ENCODE results near the gene CARMIL1. TPM values are rescaled to one million over a fixed set of nuclear protein-coding genes. Genes with fewer than 3 reads are reported as not detected.

CARMIL1 gene
- total RNA-seq, 1 experiment from 2014 or later = 25.9 TPM

DNA sequence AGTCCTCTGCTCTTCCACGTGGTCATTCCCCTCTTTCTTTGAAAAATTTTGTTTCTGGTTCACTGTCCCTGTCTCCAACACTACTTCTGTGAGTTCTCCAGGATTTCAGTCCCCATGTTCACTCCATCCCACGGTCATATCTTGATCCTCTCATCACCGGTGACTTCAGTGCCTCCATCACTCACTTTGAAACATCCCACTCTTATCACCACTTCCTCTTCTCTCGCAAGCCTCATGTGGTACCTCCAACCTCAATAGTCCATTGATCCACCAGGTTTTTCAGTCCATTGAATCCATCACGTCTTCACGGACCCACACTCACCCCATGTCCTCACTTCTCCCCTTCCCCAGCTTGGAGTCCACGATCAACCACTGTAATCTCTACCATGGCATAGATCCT lies 64.8 kb downstream of the CARMIL1 start:
- DNase-seq = no peak
- no peaks in the 10 kb centered on the region for H3K36me3 Mint-ChIP-seq (ENCODE audit: insufficient read depth, unreplicated experiment)
- intact Hi-C loops (cut with micrococcal nuclease; ENCODE audit: unreplicated experiment) = no loop called here
- Histone ChIP-seq H3K27me3 (replicated peaks; ENCODE audit: control insufficient read depth, insufficient read depth, low read length) (no peaks in the 10 kb centered on the region), H3K36me3 (ENCODE audit: control insufficient read depth, insufficient read depth, low read length) (no peaks in the 10 kb centered on the region), H3K4me1 (peaks cover 21% of the 10 kb centered on the region), H3K4me3 (ENCODE audit: low read depth, low read length) (no peak overlapping the region), H3K9me3 (no peaks in the 10 kb centered on the region)
- no peak for TF ChIP-seq CTCF (IDR thresholded peaks at IDR 0.05; ENCODE audit: insufficient read depth in 1 of 2, low read depth in 1 of 2, low read length in 1 of 2, severe bottlenecking in 1 of 2, unreplicated experiment in 1 of 2)
- POLR2A ChIA-PET = no interaction called here
- H3K9me3 Mint-ChIP-seq (ENCODE audit: unreplicated experiment) = no peaks in the 10 kb centered on the region
- no TSS peak for BruUV-seq (replicated peaks)
- H3K4me1 Mint-ChIP-seq (ENCODE audit: low read depth, unreplicated experiment) = peaks cover 22% of the 10 kb centered on the region
- H3K4me3 Mint-ChIP-seq (ENCODE audit: unreplicated experiment) = no peak overlapping the region
- CTCF ChIA-PET = no interaction called here
- no peak overlapping the region for H3K27ac Mint-ChIP-seq (ENCODE audit: unreplicated experiment)
- H3K27me3 Mint-ChIP-seq (ENCODE audit: insufficient read depth, unreplicated experiment) = no peaks in the 10 kb centered on the region

DNA sequence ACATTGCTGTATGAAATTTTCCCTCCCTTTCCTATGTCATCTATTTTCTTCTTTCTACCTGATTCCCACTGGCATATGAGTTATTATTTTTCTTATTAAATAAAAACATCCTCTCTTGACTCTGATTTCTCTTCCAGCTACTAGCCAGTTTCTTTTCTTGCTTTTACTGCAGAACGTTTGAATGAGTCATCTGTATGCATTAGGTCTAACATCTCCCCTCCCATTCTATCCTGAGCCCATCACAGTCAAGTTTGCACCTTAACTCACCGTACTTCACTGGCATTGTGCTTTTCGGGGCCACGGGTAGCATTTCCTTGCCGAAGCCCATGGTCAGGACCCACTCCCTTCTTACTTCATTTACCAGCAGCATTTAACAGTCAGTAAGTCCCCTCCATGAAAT lies 65.7 kb downstream of the CARMIL1 start:
- Histone ChIP-seq H3K9me3 (no peaks in the 10 kb centered on the region), H3K4me3 (ENCODE audit: low read depth, low read length) (no peak overlapping the region), H3K4me1 (peaks cover 21% of the 10 kb centered on the region), H3K36me3 (ENCODE audit: control insufficient read depth, insufficient read depth, low read length) (no peaks in the 10 kb centered on the region), H3K27me3 (replicated peaks; ENCODE audit: control insufficient read depth, insufficient read depth, low read length) (no peaks in the 10 kb centered on the region)
- Mint-ChIP-seq H3K4me3 (ENCODE audit: unreplicated experiment) (no peak overlapping the region), H3K27ac (ENCODE audit: unreplicated experiment) (no peak overlapping the region), H3K36me3 (ENCODE audit: insufficient read depth, unreplicated experiment) (no peaks in the 10 kb centered on the region), H3K4me1 (ENCODE audit: low read depth, unreplicated experiment) (peaks cover 17% of the 10 kb centered on the region), H3K27me3 (ENCODE audit: insufficient read depth, unreplicated experiment) (no peaks in the 10 kb centered on the region), H3K9me3 (ENCODE audit: unreplicated experiment) (no peaks in the 10 kb centered on the region)
- no peak for TF ChIP-seq CTCF (IDR thresholded peaks at IDR 0.05; ENCODE audit: insufficient read depth in 1 of 2, low read depth in 1 of 2, low read length in 1 of 2, severe bottlenecking in 1 of 2, unreplicated experiment in 1 of 2)
- BruUV-seq (replicated peaks) = no TSS peak
- ChIA-PET POLR2A (interaction anchor here (0.5 kb wide), 1 partner anchor 171 kb away, joined by 3 read pairs; no protein-coding TSS in a partner anchor), CTCF (no interaction called here)
- intact Hi-C loops (cut with micrococcal nuclease; ENCODE audit: unreplicated experiment) = no loop called here
- DNase-seq = no peak

GRCh38 chr6:25346064-25346463 lies 66.9 kb downstream of the CARMIL1 start:
- Histone ChIP-seq H3K27me3 (replicated peaks; ENCODE audit: control insufficient read depth, insufficient read depth, low read length) (no peaks in the 10 kb centered on the region), H3K36me3 (ENCODE audit: control insufficient read depth, insufficient read depth, low read length) (no peaks in the 10 kb centered on the region), H3K9me3 (no peaks in the 10 kb centered on the region), H3K4me1 (peaks cover 11% of the 10 kb centered on the region), H3K4me3 (ENCODE audit: low read depth, low read length) (no peak overlapping the region)
- CTCF ChIA-PET = interaction anchor here (0.7 kb wide), 1 partner anchor 50 kb away, joined by 3 read pairs; no protein-coding TSS in a partner anchor
- POLR2A ChIA-PET = no interaction called here
- no peak for TF ChIP-seq CTCF (IDR thresholded peaks at IDR 0.05; ENCODE audit: insufficient read depth in 1 of 2, low read depth in 1 of 2, low read length in 1 of 2, severe bottlenecking in 1 of 2, unreplicated experiment in 1 of 2)
- Mint-ChIP-seq H3K27ac (ENCODE audit: unreplicated experiment) (no peak overlapping the region), H3K36me3 (ENCODE audit: insufficient read depth, unreplicated experiment) (no peaks in the 10 kb centered on the region), H3K27me3 (ENCODE audit: insufficient read depth, unreplicated experiment) (no peaks in the 10 kb centered on the region), H3K4me1 (ENCODE audit: low read depth, unreplicated experiment) (peaks cover 8% of the 10 kb centered on the region), H3K4me3 (ENCODE audit: unreplicated experiment) (no peak overlapping the region), H3K9me3 (ENCODE audit: unreplicated experiment) (no peaks in the 10 kb centered on the region)
- intact Hi-C loops (cut with micrococcal nuclease; ENCODE audit: unreplicated experiment) = no loop called here
- peak in 1 of 2 experiments; percentile 23 for DNase-seq
- no TSS peak for BruUV-seq (replicated peaks)

Data from Caco-2 (cell line).